HG03520 (cell line): Measurements from ENCODE around the gene PTGDR.

ENCODE experiments used
- ATAC-seq: cut with Tn5 transposase; IDR thresholded peaks from one replicate; pipeline ENCODE4 v1.9.1; 2021; ENCODE audit warnings: mild to moderate bottlenecking, moderate library complexity; ENCODE audit not compliant: unreplicated experiment

Gene PTGDR

GRCh38 chr14:52263190-52263589, 4.3 kb upstream of the PTGDR start:
- no peak for ATAC-seq

- ATAC-seq = no peak
Measured at GRCh38 chr14:52265253-52265652, 2.2 kb upstream of the PTGDR start.

- no peak for ATAC-seq
Measured at GRCh38 chr14:52266179-52266578, 1.3 kb upstream of the PTGDR start.

GRCh38 chr14:52266782-52267181, 716 bp upstream of the PTGDR start:
- ATAC-seq = no peak

- no peak for ATAC-seq
Measured at GRCh38 chr14:52268279-52269061, 972 bp downstream of the PTGDR start.

- no peak for ATAC-seq
Measured at GRCh38 chr14:52269100-52269499, 1.6 kb downstream of the PTGDR start.

- ATAC-seq = no peak
Measured at GRCh38 chr14:52269982-52270381, 2.5 kb downstream of the PTGDR start.

- ATAC-seq = no peak
Measured at GRCh38 chr14:52271538-52271937, 4.0 kb downstream of the PTGDR start.

- ATAC-seq = no peak
Measured at GRCh38 chr14:52272375-52272774, 4.9 kb downstream of the PTGDR start.

GRCh38 chr14:52275372-52275771, 7.9 kb downstream of the PTGDR start:
- ATAC-seq = no peak

GRCh38 chr14:52277552-52277951, 10.1 kb downstream of the PTGDR start:
- no peak for ATAC-seq

GRCh38 chr14:52279408-52279807, 11.9 kb downstream of the PTGDR start:
- no peak for ATAC-seq

GRCh38 chr14:52283099-52283498, 15.6 kb downstream of the PTGDR start:
- no peak for ATAC-seq

GRCh38 chr14:52286661-52287649, 19.5 kb downstream of the PTGDR start:
- ATAC-seq = no peak

GRCh38 chr14:52296378-52296777, 28.9 kb downstream of the PTGDR start:
- no peak for ATAC-seq

GRCh38 chr14:52298795-52299194, 31.3 kb downstream of the PTGDR start:
- ATAC-seq = no peak

- ATAC-seq = no peak
Measured at GRCh38 chr14:52299692-52300278, 32.3 kb downstream of the PTGDR start.

GRCh38 chr14:52303236-52303635, 35.7 kb downstream of the PTGDR start:
- ATAC-seq = no peak

GRCh38 chr14:52304248-52304904, 36.9 kb downstream of the PTGDR start:
- no peak for ATAC-seq

GRCh38 chr14:52305014-52305413, 37.5 kb downstream of the PTGDR start:
- ATAC-seq = no peak

GRCh38 chr14:52307376-52307775, 39.9 kb downstream of the PTGDR start:
- no peak for ATAC-seq
